HL-60 (cell line): Measurements from ENCODE around the gene DPP4.

Experiments used
- CTCF ChIP-seq: IDR thresholded peaks from one replicate; pipeline ENCODE4 v1.5.1; 2011; ENCODE audit warnings: low read length, control low read depth, inconsistent platforms; ENCODE audit not compliant: insufficient read depth
- GABPA ChIP-seq: IDR thresholded peaks from 2 replicates; pipeline ENCODE4 v1.6.1; 2012; ENCODE audit warnings: low read depth
- POLR2AphosphoS5 ChIP-seq: IDR thresholded peaks from 2 replicates; pipeline ENCODE4 v1.6.1; 2012; ENCODE audit warnings: low read depth
- SPI1 ChIP-seq: IDR thresholded peaks from 2 replicates; pipeline ENCODE4 v1.6.1; 2012; ENCODE audit warnings: low read depth, mild to moderate bottlenecking, borderline replicate concordance

GRCh38 chr2:162035981-162036380, 38.0 kb downstream of the DPP4 start:
- TF ChIP-seq CTCF (no peak), GABPA (no peak), POLR2AphosphoS5 (no peak), SPI1 (no peak)
